Iris pigment epithelial cell (primary cell): ENCODE results near the gene OSBPL10.

ENCODE experiments used
- DNase-seq: peaks from one replicate; pipeline ENCODE4 v3.0.0-alpha.2; 2011; ENCODE audit warnings: low read depth

The OSBPL10 gene

GRCh38 chr3:31848163-31848818, 132.8 kb downstream of the OSBPL10 start:
- no peak for DNase-seq

DNA sequence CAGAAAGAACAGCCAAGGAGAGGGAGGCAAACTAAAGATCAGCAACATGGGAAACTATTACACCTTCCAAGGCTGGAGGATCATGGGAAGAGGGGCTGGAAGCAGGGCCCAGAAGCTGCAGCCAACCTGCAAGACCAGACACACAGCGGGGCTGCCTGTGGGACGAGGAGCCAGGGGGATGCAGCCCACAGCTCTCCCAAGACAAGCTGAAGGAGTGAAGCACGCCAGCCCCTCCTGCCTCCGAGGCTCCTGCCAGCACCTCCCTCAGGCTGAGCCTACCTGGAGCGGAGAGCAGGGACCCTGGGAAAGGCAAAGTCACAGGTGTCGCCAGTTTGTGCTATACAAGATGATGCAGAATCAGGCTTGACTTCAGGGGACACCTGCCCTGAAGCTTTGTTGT, 133.3 kb downstream of the OSBPL10 start:
- no peak for DNase-seq

DNA sequence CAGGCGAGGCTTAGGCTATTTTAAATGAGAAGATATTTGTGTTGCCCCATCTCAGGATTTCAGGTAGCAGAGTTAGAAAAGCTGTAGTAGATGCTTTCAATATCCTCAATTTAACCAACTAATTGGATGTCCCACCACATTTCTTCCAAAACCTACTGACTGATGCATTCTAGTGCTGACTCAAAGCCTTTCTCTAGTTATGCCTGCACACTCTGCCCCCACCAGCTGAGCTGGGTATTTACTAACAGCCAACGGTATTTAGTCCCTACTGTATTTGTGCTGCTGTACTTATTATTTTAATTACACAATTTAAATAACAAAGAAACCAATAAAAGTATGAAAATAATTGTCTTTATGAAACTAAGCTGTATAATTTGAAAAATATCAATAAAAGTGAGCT, 139.5 kb downstream of the OSBPL10 start:
- no peak for DNase-seq

DNA sequence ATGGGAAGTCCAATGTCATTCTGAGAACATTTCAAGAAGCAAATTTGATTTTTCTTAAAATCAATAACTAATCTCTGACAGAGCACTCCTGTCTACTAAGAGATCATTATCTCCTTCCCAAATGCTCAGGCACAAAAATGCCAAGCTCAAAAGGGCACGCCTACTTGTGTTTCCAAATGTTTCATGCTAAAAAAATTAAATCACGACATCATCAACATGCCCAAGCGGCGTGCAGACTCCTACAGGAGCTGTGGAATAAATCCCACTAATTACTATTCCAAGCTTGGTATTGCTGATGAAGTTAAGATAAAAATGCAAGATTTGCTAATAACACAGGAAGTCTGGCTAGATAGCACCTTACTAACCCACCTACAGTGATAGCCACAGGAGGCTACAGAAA, 140.8 kb downstream of the OSBPL10 start:
- no peak for DNase-seq

- peak; percentile 58 for DNase-seq
Observed at GRCh38 chr3:31839144-31839917, 141.7 kb downstream of the OSBPL10 start.

GRCh38 chr3:31836131-31837075, 144.7 kb downstream of the OSBPL10 start:
- no peak for DNase-seq

GRCh38 chr3:31833391-31834190, 147.5 kb downstream of the OSBPL10 start:
- DNase-seq = peak; percentile 20

- DNase-seq = peak; percentile 54
Observed at GRCh38 chr3:31832551-31832950, 148.5 kb downstream of the OSBPL10 start.

- DNase-seq = no peak
Observed at GRCh38 chr3:31831591-31831990, 149.5 kb downstream of the OSBPL10 start.

GRCh38 chr3:31829826-31830426, 151.1 kb downstream of the OSBPL10 start:
- no peak for DNase-seq

DNA sequence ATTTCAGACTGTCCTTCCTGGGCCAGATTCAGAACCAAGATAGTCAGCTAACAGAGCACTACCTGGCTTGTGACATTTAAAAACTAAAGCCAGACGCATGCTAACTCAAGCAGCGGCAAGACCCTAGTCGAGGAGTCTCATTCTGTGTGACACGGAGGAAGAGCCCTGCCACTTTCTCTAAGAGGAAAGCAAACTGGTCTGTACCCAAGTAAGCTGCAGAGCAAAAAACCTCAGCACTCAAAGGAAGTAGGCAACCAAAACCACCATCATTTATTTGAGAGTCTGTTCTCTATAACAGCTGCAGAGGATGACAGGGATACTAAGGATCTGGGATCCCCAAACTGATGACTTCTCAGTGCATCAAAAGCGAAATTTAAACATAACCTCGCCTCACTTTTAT, 152.1 kb downstream of the OSBPL10 start:
- DNase-seq = no peak

GRCh38 chr3:31828007-31828406, 153.1 kb downstream of the OSBPL10 start:
- peak; percentile 54 for DNase-seq

DNA sequence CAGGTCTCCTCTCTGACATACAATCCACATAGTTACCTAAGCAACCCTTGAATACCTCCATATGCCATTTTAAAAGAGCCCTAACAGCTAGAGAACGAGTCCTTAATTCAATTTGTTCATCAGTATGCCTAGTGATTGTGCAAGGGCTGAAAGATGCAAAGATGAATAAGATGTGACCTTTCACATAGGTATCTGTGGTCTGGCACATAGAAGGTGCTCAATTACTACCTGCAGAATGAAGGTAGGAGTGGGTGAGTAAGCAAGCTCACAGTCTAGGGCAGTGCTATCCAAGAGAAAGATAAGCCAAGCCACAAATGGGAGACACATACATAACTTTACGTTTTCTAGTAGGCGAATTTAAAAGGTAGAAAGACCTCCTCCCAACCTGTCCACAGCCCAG, 157.9 kb downstream of the OSBPL10 start:
- no peak for DNase-seq

- no peak for DNase-seq
Observed at GRCh38 chr3:31821118-31821517, 159.9 kb downstream of the OSBPL10 start.

DNA sequence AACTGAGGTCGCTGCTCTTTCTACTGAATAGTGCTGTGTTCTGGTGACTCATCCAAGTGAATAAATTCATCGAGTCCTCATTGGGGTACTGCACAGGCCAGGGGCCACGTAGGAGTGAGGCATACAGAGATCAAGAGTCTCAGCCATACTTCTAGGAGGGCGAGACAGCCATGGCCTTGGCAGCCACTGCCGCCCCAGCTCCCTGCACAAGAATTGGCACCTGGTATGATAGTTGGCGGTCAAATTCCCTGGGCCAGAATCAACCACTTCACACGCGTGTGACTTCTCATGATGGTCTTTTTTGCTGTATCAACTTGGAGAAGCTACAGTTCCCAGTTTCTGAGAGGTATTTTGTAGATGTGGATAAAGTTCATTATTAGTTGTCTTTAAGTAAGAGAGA, 161.6 kb downstream of the OSBPL10 start:
- DNase-seq = no peak

DNA sequence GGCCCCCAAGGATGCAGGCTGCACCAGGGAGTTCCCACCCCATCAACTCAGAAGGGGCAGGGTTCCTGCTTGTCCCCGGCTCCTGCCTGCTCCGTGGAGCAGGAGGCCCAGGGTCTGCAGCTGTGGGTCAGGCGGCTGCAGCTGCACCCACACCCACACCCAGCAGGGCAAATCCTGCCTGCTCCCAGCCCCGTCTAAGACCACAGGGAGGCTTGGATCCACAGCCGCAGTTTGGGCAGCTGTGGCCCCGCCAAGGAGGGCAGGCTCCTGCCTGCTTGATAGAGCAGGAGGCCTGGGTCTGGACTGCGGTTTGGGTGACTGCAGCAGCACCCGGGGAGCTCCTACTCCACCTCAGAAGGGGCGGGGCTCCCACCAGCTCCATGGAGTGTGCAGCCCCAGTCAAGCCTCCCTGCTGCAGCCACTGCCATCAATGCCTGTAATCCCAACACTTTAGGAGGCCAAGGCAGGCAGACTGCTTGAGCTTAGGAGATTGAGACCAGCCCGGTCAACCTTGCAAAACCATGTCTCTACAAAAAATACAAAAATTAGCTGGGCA, 163.6 kb downstream of the OSBPL10 start:
- DNase-seq = no peak

DNA sequence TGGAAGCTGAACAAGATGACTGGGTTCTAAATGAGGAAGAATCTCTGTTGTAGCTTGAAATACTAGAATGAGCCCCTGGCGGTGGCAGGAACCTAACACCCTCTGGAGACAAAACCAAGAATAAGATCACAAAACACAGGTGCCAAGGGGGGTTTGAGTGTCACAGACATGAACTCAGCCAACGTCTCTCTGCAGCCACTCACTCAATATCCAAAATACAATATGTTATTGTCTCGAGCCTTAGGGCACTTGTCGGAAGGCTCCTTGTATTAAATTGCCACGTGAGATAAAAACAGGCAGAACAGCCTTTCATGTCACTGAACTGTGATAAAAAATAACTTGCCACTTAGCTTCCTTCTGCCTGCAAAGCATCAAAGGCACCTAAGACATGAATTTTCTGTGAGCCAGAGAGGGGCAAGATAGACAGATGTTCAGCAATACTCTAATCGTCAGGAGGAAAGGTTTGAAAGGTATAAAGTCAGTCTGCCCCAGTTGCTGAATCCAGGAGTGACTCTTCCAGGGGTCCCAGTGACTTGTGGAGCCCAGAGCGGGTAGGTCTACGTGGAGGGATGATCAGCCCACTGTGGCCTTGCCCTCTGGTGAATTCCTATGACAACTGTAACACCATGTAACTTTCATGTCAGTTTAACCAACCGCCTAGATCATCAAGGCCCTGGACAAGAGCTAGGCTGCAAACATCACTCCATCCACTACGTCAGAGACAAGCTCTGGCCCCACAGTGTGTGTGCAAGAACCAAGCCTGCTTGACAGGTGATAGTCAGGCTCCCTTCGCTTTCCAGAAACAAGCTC, 165.2 kb downstream of the OSBPL10 start:
- DNase-seq = no peak

DNA sequence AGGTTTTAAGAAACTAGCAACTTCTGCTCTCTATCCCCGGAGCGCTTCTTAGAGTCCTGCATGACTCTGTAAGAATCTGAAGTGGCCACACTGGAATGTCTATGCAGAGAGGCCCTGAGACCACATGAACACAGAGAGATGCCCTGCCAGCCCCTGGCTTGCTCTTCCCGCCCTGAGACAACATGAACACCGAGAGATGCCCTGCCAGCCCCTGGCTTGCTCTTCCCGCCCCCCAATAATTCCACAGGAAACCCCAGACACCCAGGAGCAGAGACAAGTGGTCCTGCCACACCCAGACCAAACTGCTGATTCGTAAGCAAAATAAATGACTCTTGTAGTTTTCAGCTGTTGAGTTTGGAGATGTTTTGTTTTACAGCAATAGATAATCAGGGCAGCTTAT, 166.1 kb downstream of the OSBPL10 start:
- DNase-seq = no peak

- no peak for DNase-seq
Observed at GRCh38 chr3:31813686-31814085, 167.4 kb downstream of the OSBPL10 start.

- DNase-seq = no peak
Observed at GRCh38 chr3:31813197-31813596, 167.9 kb downstream of the OSBPL10 start.
